ENCODE results near the gene CIRBP.

- TF ChIP-seq CTCF (conservative IDR thresholded peaks at IDR 0.05 in 1 of 2, IDR thresholded peaks at IDR 0.05 in 1 of 2; ENCODE audit: low read depth in 1 of 2, low read length in 2 of 2) (no peak), EZH2 (IDR thresholded peaks at IDR 0.05; ENCODE audit: low read length, missing control alignments) (no peak)
Measured at GRCh38 chr19:1273263-1274041, 4.3 kb downstream of the CIRBP start.
